Upper lobe of right lung (tissue), 1 donor: ENCODE data around the gene ASPM. TPM values are rescaled to one million over a fixed set of nuclear protein-coding genes. Genes with fewer than 3 reads are reported as not detected.

Experiments
- ATAC-seq: fragments of 200-7000 bp; cut with Tn5 transposase; one replicate; pipeline ENCODE4 v1.9.1; 2020; ENCODE audit warnings: mild to moderate bottlenecking, moderate library complexity
- DNase-seq: peaks from one replicate; pipeline ENCODE4 v3.0.0-alpha.2; 2020
- H3K27ac ChIP-seq: fragments of 200-600 bp; one replicate; pipeline ENCODE4 v1.8.0; 2022
- H3K27me3 ChIP-seq: fragments of 200-600 bp; one replicate; pipeline ENCODE4 v1.8.0; 2022; ENCODE audit warnings: mild to moderate bottlenecking
- H3K36me3 ChIP-seq: fragments of 200-600 bp; one replicate; pipeline ENCODE4 v1.8.0; 2022
- H3K4me1 ChIP-seq: fragments of 200-600 bp; one replicate; pipeline ENCODE4 v1.8.0; 2022
- H3K4me3 ChIP-seq: fragments of 200-600 bp; one replicate; pipeline ENCODE4 v1.8.0; 2022; ENCODE audit warnings: mild to moderate bottlenecking
- H3K9me3 ChIP-seq: fragments of 200-600 bp; one replicate; pipeline ENCODE4 v1.8.0; 2022
- CTCF ChIP-seq: fragments of 200-600 bp; IDR thresholded peaks from one replicate; pipeline ENCODE4 v1.8.0; 2022; ENCODE audit warnings: antibody characterized with exemption
- intact Hi-C: fragments of 100-400 bp; cut with DNase I; formaldehyde crosslinking; loops from one replicate; pipeline ENCODE4 v1.11.0; 2022
- total RNA-seq: library from RNA; stranded (reverse); fragmentation: NEBNext Ultra II Directional; extraction: Animal tissue kit (Norgen Biotek cat#: 25700); gene quantifications from one replicate; pipeline ENCODE4 v1.2.1, GENCODE V29; 2021
- donor health status: DM: no; HTN: yes; CAD: no; lungs with severe emphysema.

The ASPM gene
- total RNA-seq, 1 donor from 2014 or later, result 0.46 TPM

GRCh38 chr1:197063212-197063611 lies 83.3 kb downstream of the ASPM start:
- Histone ChIP-seq H3K4me1 (no peaks in the 10 kb centered on the region), H3K4me3 (no peak overlapping the region), H3K9me3 (no peaks in the 10 kb centered on the region), H3K27ac (no peak overlapping the region), H3K36me3 (no peaks in the 10 kb centered on the region), H3K27me3 (no peaks in the 10 kb centered on the region)
- DNase-seq, result no peak
- intact Hi-C loops, result no loop called here
- no peak for ATAC-seq
- no peak for TF ChIP-seq CTCF

DNA sequence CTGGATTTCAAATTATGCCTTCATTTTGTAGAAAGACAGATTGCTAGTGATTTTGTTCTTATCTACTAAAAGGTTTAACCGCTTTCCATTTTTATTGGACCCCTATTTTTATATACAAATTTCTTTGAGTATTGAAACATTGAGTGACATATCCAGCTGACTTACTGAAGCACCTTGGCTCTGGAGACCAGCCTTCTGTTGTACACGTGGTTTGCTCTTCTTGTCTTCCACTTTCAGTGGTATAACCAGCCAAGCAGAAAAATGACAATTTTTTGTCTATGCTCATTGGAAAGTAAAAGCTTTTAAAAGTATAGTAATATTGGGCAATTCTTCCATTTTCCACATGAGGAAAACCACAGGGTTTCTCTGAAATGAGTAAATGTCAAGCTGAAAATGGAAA lies 83.8 kb downstream of the ASPM start:
- Histone ChIP-seq H3K27ac (no peak overlapping the region), H3K4me3 (no peak overlapping the region), H3K36me3 (no peaks in the 10 kb centered on the region), H3K4me1 (no peaks in the 10 kb centered on the region), H3K27me3 (no peaks in the 10 kb centered on the region), H3K9me3 (no peaks in the 10 kb centered on the region)
- intact Hi-C loops, result no loop called here
- no peak for DNase-seq
- TF ChIP-seq CTCF, result no peak
- no peak for ATAC-seq

- DNase-seq (no peak), ATAC-seq (no peak)
- intact Hi-C loops, result no loop called here
- Histone ChIP-seq H3K4me3 (no peak overlapping the region), H3K4me1 (no peaks in the 10 kb centered on the region), H3K9me3 (no peaks in the 10 kb centered on the region), H3K27ac (no peak overlapping the region), H3K36me3 (no peaks in the 10 kb centered on the region), H3K27me3 (no peaks in the 10 kb centered on the region)
- no peak for TF ChIP-seq CTCF
Measured at GRCh38 chr1:197049100-197049499, 97.4 kb downstream of the ASPM start.

DNA sequence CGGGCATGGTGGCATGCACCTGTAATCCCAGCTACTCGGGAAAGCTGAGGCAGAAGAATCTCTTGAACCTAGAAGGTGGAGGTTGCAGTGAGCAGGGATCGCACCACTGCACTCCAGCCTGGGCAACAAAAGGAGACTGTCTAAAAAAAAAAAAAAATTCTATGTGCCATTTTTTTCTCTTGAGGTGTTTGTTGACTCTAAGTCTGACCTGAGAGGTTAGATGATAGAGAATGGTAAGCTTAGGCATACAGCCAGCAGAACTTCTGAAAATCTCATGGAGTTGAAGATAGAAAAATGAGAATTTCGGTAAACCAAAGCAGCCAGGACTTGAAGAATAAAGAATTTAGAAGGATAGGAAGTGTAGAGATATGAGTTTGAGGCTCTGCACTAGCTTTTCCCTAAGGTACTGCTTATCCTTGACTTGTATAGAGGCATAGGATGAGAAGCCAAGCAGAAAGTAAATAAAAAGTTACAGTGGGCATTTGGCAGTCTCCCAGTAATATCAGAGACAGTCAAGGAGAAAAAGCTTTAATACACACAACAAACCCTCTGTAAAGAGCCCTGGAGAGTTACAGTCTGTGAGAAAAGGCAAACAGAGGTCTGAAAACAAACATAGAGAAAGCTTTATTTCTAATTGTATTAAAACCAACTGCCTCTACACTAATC lies 103.7 kb downstream of the ASPM start:
- no peak for ATAC-seq
- Histone ChIP-seq H3K9me3 (no peaks in the 10 kb centered on the region), H3K27me3 (no peaks in the 10 kb centered on the region), H3K4me1 (no peaks in the 10 kb centered on the region), H3K4me3 (no peak overlapping the region), H3K27ac (no peak overlapping the region), H3K36me3 (no peaks in the 10 kb centered on the region)
- no peak for TF ChIP-seq CTCF
- no peak for DNase-seq
- intact Hi-C loops, result no loop called here

GRCh38 chr1:197041486-197042353 lies 104.7 kb downstream of the ASPM start:
- Histone ChIP-seq H3K4me3 (no peak overlapping the region), H3K36me3 (no peaks in the 10 kb centered on the region), H3K27me3 (no peaks in the 10 kb centered on the region), H3K9me3 (no peaks in the 10 kb centered on the region), H3K27ac (no peak overlapping the region), H3K4me1 (no peaks in the 10 kb centered on the region)
- no peak for DNase-seq
- no peak for TF ChIP-seq CTCF
- intact Hi-C loops, result no loop called here
- ATAC-seq, result no peak
